Suppressor macrophage treated with lipopolysaccharide for 4 hours (primary cell): ENCODE measurements around the gene IGFN1.
"Not testable (repeated sequence)": the region's sequence is repeated elsewhere in the genome, so short reads cannot be mapped to it uniquely, and the experiment has no call there.

Experiments used
- DNase-seq: peaks from one replicate; pipeline ENCODE4 v3.0.0-alpha.2; 2020

The IGFN1 gene

GRCh38 chr1:201190624-201191051 is at the start of gene IGFN1:
Gene IGFN1 (plus strand): TSS chr1:201190824. CDS start chr1:201193294, 2,470 bp downstream.
- DNase-seq, result no peak

- no peak for DNase-seq
These were observed 49.7 kb upstream of the IGFN1 start for GRCh38 chr1:201140941-201141260.

GRCh38 chr1:201141418-201141817 is 49.2 kb upstream of the IGFN1 start:
- no peak for DNase-seq

GRCh38 chr1:201142011-201142848 is 48.4 kb upstream of the IGFN1 start:
- DNase-seq, result no peak

GRCh38 chr1:201142849-201143725 is 47.5 kb upstream of the IGFN1 start:
- no peak for DNase-seq

GRCh38 chr1:201143726-201144635 is 46.6 kb upstream of the IGFN1 start:
- no peak for DNase-seq

- DNase-seq, result no peak
These were observed 45.9 kb upstream of the IGFN1 start for GRCh38 chr1:201144701-201145100.

- no peak for DNase-seq
These were observed 45.5 kb upstream of the IGFN1 start for GRCh38 chr1:201145132-201145531.

- DNase-seq, result no peak
These were observed 44.8 kb upstream of the IGFN1 start for GRCh38 chr1:201145816-201146215.

GRCh38 chr1:201146626-201147390 is 43.8 kb upstream of the IGFN1 start:
- DNase-seq, result no peak

GRCh38 chr1:201147396-201148015 is 43.1 kb upstream of the IGFN1 start:
- DNase-seq, result no peak

GRCh38 chr1:201149400-201149799 is 41.2 kb upstream of the IGFN1 start:
- DNase-seq, result peak; percentile 30

- no peak for DNase-seq
These were observed 36.9 kb upstream of the IGFN1 start for GRCh38 chr1:201153474-201154388.

- peak; percentile 97 for DNase-seq
These were observed 36.0 kb upstream of the IGFN1 start, which contains the start of gene TMEM9 for GRCh38 chr1:201154389-201155165. Gene TMEM9 (minus strand): TSS chr1:201154474. CDS start chr1:201153923, 551 bp downstream.

GRCh38 chr1:201155354-201155753 is 35.3 kb upstream of the IGFN1 start:
- no peak for DNase-seq

GRCh38 chr1:201156346-201156745 is 34.3 kb upstream of the IGFN1 start:
- no peak for DNase-seq

GRCh38 chr1:201156819-201157218 is 33.8 kb upstream of the IGFN1 start:
- no peak for DNase-seq

- no peak for DNase-seq
These were observed 32.7 kb upstream of the IGFN1 start for GRCh38 chr1:201157949-201158348.

GRCh38 chr1:201163036-201163435 is 27.6 kb upstream of the IGFN1 start:
- not testable (repeated sequence) for DNase-seq
